Type B pancreatic cell (in vitro differentiated cells): ENCODE results near the gene CASP2. TPM values are rescaled to one million over a fixed set of nuclear protein-coding genes. Genes with fewer than 3 reads are reported as not detected.

ENCODE experiments used
- DNase-seq: peaks from one replicate; pipeline ENCODE4 v3.0.0; 2021; ENCODE audit warnings: mixed read lengths; ENCODE audit not compliant: unreplicated experiment; ENCODE audit errors: extremely low spot score
- H3K27ac Mint-ChIP-seq: 2 replicates; pipeline ENCODE4 v1.8.0; 2021; ENCODE audit warnings: mild to moderate bottlenecking, mixed read lengths
- H3K27me3 Mint-ChIP-seq: 2 replicates; pipeline ENCODE4 v1.8.0; 2021; ENCODE audit warnings: mixed read lengths
- H3K36me3 Mint-ChIP-seq: 2 replicates; pipeline ENCODE4 v1.8.0; 2021; ENCODE audit warnings: mixed read lengths
- H3K4me1 Mint-ChIP-seq: one replicate; pipeline ENCODE4 v1.8.0; 2021; ENCODE audit warnings: mixed read lengths; ENCODE audit not compliant: unreplicated experiment
- H3K4me3 Mint-ChIP-seq: 2 replicates; pipeline ENCODE4 v1.8.0; 2021; ENCODE audit warnings: mild to moderate bottlenecking, mixed read lengths
- H3K9me3 Mint-ChIP-seq: 2 replicates; pipeline ENCODE4 v1.8.0; 2021; ENCODE audit warnings: mixed read lengths
- total RNA-seq: library from RNA; stranded (reverse); gene quantifications from 2 replicates; pipeline ENCODE4 v1.2.1, GENCODE V29; 2021; ENCODE audit warnings: low replicate concordance
- TF ChIP-seq, protein P1 (sequence below): fragments of 200-600 bp; sonication (generic); conservative IDR thresholded peaks from 2 replicates; pipeline ENCODE4 v1.5.0; 2021; ENCODE audit warnings: antibody characterized with exemption, mild to moderate bottlenecking

Gene CASP2
- total RNA-seq, 1 donor from 2014 or later, result 55.2 TPM

DNA sequence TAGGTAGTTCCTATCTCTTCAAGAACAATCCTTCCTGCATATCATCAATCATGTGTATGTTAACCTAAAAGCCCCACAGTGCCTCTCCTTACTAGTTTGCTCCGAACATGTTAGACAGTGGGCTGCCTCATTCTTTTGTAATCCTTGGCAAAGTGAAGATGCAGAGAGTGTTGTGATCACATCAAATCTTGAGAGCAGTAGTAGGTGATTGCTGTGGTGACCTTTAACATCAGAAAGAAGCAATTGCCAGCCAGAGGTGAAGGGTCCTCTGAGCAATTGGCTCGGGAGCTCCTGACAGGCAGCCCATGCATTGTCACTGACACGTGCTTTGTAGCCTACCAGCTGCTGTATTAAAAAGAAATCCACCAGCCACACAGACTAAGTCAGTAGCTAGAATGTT, 44.5 kb upstream of the CASP2 start:
- no peaks in the 10 kb centered on the region for H3K9me3 Mint-ChIP-seq
- TF ChIP-seq, protein P1, sequence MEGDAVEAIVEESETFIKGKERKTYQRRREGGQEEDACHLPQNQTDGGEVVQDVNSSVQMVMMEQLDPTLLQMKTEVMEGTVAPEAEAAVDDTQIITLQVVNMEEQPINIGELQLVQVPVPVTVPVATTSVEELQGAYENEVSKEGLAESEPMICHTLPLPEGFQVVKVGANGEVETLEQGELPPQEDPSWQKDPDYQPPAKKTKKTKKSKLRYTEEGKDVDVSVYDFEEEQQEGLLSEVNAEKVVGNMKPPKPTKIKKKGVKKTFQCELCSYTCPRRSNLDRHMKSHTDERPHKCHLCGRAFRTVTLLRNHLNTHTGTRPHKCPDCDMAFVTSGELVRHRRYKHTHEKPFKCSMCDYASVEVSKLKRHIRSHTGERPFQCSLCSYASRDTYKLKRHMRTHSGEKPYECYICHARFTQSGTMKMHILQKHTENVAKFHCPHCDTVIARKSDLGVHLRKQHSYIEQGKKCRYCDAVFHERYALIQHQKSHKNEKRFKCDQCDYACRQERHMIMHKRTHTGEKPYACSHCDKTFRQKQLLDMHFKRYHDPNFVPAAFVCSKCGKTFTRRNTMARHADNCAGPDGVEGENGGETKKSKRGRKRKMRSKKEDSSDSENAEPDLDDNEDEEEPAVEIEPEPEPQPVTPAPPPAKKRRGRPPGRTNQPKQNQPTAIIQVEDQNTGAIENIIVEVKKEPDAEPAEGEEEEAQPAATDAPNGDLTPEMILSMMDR, result no peak
- DNase-seq, result no peak
- H3K4me1 Mint-ChIP-seq, result peaks cover 21% of the 10 kb centered on the region
- H3K27ac Mint-ChIP-seq, result peak overlapping the region; percentile 16
- no peaks in the 10 kb centered on the region for H3K36me3 Mint-ChIP-seq
- H3K27me3 Mint-ChIP-seq, result no peaks in the 10 kb centered on the region
- no peak overlapping the region for H3K4me3 Mint-ChIP-seq

DNA sequence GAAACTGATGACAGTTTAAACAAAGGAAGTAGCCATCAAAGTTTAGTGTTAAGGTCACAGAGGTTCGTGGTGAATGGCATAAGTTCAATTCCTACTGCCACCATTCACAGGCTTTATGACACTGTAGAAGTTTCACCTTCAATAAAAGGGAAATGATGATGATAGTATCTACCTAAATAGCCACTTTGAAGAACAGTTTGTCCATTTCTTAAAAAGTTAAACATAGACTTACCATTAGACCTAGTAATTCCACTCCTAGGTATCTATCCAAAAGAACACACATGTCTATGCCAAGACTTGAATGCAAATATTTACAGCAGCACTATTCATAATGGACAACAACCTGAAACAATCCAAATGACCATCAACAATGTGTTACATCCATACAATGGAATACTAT, 43.8 kb upstream of the CASP2 start:
- Mint-ChIP-seq H3K27ac (no peak overlapping the region), H3K36me3 (no peaks in the 10 kb centered on the region), H3K4me3 (no peak overlapping the region), H3K4me1 (peaks cover 21% of the 10 kb centered on the region), H3K27me3 (no peaks in the 10 kb centered on the region), H3K9me3 (peaks cover 5% of the 10 kb centered on the region)
- no peak for DNase-seq
- TF ChIP-seq, protein P1, result no peak

DNA sequence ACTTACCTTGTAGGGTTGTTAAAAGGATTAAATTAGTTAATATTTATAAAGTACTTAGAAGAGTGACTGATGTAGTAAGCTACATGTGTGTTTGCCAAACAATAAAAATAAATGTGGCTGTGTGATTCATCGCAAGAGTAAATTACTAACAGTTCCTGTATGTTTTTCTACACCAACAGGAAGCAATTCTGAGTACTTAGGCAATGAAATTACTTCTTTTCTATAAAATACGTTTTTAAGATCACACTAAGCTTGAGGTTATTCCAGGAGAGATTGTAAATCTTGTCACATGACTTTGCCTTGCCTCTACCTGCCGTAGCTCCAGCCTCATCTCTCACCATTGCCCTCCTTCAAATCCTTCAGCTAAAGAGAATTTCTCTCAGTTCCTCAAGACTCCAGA, 43.0 kb upstream of the CASP2 start:
- Mint-ChIP-seq H3K4me3 (no peak overlapping the region), H3K36me3 (no peaks in the 10 kb centered on the region), H3K27ac (no peak overlapping the region), H3K4me1 (peaks cover 20% of the 10 kb centered on the region), H3K27me3 (no peaks in the 10 kb centered on the region), H3K9me3 (peaks cover 5% of the 10 kb centered on the region)
- DNase-seq, result no peak
- TF ChIP-seq, protein P1, result no peak

DNA sequence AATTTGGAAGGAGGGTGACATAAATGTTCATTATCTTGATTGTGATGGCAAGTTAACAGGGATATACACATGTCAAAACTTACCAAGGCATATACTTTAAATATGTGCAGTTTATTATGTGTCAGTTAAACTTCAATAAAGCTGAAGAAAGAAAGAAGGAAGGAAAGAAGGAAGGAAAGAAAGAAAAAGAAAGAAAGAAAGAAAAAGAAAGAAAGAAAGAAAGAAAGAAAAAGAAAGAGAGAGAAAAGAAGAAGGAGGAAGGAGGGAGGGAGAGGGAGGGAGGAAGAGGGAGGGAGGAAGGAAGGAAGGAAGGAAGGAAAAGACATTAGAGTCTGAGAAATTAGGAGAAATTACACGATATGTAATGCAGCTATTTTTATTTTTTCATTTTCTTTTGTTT, 40.8 kb upstream of the CASP2 start:
- peaks cover 5% of the 10 kb centered on the region for H3K9me3 Mint-ChIP-seq
- H3K4me3 Mint-ChIP-seq, result no peak overlapping the region
- no peaks in the 10 kb centered on the region for H3K36me3 Mint-ChIP-seq
- H3K4me1 Mint-ChIP-seq, result peaks cover 12% of the 10 kb centered on the region
- H3K27ac Mint-ChIP-seq, result no peak overlapping the region
- no peak for DNase-seq
- TF ChIP-seq, protein P1, result no peak
- no peaks in the 10 kb centered on the region for H3K27me3 Mint-ChIP-seq

DNA sequence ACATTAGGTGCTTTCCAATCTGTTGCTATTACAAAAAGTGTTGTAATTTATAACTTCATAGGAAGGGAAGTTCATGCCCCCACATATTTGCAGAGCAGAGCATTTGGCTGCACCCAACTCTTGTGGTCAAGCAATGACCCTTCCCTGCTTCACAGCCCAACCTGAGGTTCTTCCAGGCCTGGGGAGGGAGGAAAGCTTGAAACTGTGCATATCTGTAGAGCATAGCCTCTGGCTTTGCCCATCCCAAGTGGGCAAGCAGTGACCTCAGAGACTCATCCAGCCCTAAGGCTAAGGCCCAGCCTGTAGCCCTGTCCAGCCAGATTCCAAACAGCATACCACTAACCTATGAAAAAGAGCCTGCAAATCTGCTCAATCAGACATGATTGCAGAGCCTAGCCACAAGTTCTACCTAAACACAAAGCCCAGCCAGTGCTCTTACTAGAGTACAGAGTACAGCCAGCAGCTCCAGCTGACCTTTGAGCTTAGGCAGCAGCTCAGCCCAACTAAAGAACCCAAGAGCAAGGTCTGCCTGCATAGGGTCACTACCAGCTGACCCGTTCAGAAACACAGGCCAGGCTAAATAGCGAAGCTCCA, 39.3 kb upstream of the CASP2 start:
- no peak for DNase-seq
- Mint-ChIP-seq H3K36me3 (no peaks in the 10 kb centered on the region), H3K4me3 (no peak overlapping the region), H3K27ac (peak overlapping the region; percentile 59), H3K27me3 (no peaks in the 10 kb centered on the region), H3K9me3 (peaks cover 5% of the 10 kb centered on the region), H3K4me1 (peaks cover 2% of the 10 kb centered on the region)
- TF ChIP-seq, protein P1, result no peak

DNA sequence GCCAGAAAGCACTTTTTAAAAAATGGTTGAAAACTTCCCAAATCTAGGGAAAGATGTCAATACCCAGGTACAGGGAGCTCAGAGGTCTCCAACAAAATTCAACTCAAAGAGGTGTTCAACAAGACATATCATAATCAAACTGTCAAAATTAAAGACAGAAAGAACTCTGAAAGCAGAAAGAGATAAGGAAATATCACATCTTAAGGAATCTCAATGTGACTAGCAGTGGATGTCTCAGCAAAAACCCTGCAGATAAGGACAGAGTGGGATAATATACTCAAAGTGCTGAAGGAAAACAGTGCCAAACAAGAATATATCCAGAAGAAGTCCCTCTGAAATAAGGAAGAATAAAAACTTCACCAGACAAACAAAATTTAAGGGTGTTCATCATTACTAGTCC, 38.0 kb upstream of the CASP2 start:
- TF ChIP-seq, protein P1, result no peak
- DNase-seq, result no peak
- Mint-ChIP-seq H3K9me3 (peaks cover 5% of the 10 kb centered on the region), H3K27ac (no peak overlapping the region), H3K4me3 (no peak overlapping the region), H3K4me1 (no peaks in the 10 kb centered on the region), H3K27me3 (no peaks in the 10 kb centered on the region), H3K36me3 (no peaks in the 10 kb centered on the region)
